NCI-H524 (cell line): ENCODE data around the gene TGFB1I1.
"Not testable (repeated sequence)": the region's sequence is repeated elsewhere in the genome, so short reads cannot be mapped to it uniquely, and the experiment has no call there.

Experiments used
- DNase-seq, 2 experiments: peaks; one replicate each; lab custom pipeline; 2025; lab: John Stamatoyannopoulos, UW

TGFB1I1 gene

GRCh38 chr16:31471241-31471874 is 594 bp upstream of the TGFB1I1 start:
- peak in 1 of 2 experiments; percentile 35 for DNase-seq

- peak; percentile 31 to 63 for DNase-seq
Measured at GRCh38 chr16:31472709-31473203, 804 bp downstream of the TGFB1I1 start.

GRCh38 chr16:31473264-31473984 is 1.5 kb downstream of the TGFB1I1 start:
- DNase-seq, result no peak

- no peak for DNase-seq
Measured at GRCh38 chr16:31474173-31474714, 2.3 kb downstream of the TGFB1I1 start.

- no peak for DNase-seq
Measured at GRCh38 chr16:31474773-31475738, 3.1 kb downstream of the TGFB1I1 start.

GRCh38 chr16:31475946-31476302 is 4.0 kb downstream of the TGFB1I1 start:
- no peak for DNase-seq

GRCh38 chr16:31476303-31477219 is 4.6 kb downstream of the TGFB1I1 start:
- DNase-seq, result no peak

- DNase-seq, result no peak
Measured at GRCh38 chr16:31477220-31478216, 5.6 kb downstream of the TGFB1I1 start.

GRCh38 chr16:31478956-31479355 is 7.0 kb downstream of the TGFB1I1 start:
- DNase-seq, result no peak

GRCh38 chr16:31479751-31480150 is 7.8 kb downstream of the TGFB1I1 start:
- no peak for DNase-seq

- DNase-seq, result no peak
Measured at GRCh38 chr16:31480851-31481536, 9.0 kb downstream of the TGFB1I1 start.

GRCh38 chr16:31483081-31483480 is 11.1 kb downstream of the TGFB1I1 start, which contains the start of gene SLC5A2:
TSS of gene SLC5A2 (plus strand) at chr16:31483123. CDS start at chr16:31483137, 14 bp downstream.
- no peak for DNase-seq

GRCh38 chr16:31484048-31484447 is 12.1 kb downstream of the TGFB1I1 start:
- DNase-seq, result not testable (repeated sequence)

GRCh38 chr16:31484491-31485171 is 12.7 kb downstream of the TGFB1I1 start:
- DNase-seq, result no peak

GRCh38 chr16:31485571-31485970 is 13.6 kb downstream of the TGFB1I1 start:
- no peak for DNase-seq

- DNase-seq, result peak; percentile 14 to 34
Measured at GRCh38 chr16:31486045-31486444, 14.1 kb downstream of the TGFB1I1 start.

- no peak for DNase-seq
Measured at GRCh38 chr16:31487071-31487719, 15.2 kb downstream of the TGFB1I1 start.
